Measurements from ENCODE around the gene SERPINA6.

- no peak for TF ChIP-seq CTCF (IDR thresholded peaks at IDR 0.05)
- no peak for TF ChIP-seq POLR2A (IDR thresholded peaks at IDR 0.05)
Measured at GRCh38 chr14:94316692-94317091, 6.4 kb downstream of the SERPINA6 start.

Measured in testis (tissue), 2 donors.